Endodermal cell (in vitro differentiated cells): ENCODE results near the gene IPO5. TPM values are rescaled to one million over a fixed set of nuclear protein-coding genes. Genes with fewer than 3 reads are reported as not detected.
A peak's percentile ranks its signal among the peaks of the same experiment; 100 is the strongest.

Experiments used
- DNase-seq: peaks from one replicate; pipeline ENCODE4 v3.0.0-alpha.2; 2017
- H3K27ac ChIP-seq: 2 replicates; pipeline ENCODE4 v1.5.1; 2013; ENCODE audit warnings: mild to moderate bottlenecking, low read depth, low read length, moderate library complexity
- H3K27me3 ChIP-seq: 2 replicates; pipeline ENCODE4 v1.6.1; 2013; ENCODE audit warnings: mild to moderate bottlenecking, low read length, moderate library complexity; ENCODE audit not compliant: insufficient read depth, control insufficient read depth, poor library complexity, severe bottlenecking
- H3K36me3 ChIP-seq: 2 replicates; pipeline ENCODE4 v1.7.0; 2013; ENCODE audit warnings: mild to moderate bottlenecking, low read length, moderate library complexity; ENCODE audit not compliant: control insufficient read depth, insufficient read depth
- H3K4me1 ChIP-seq: one replicate; pipeline ENCODE4 v1.7.0; 2013; ENCODE audit warnings: low read length; ENCODE audit not compliant: control insufficient read depth, insufficient read depth
- H3K4me3 ChIP-seq: 2 replicates; pipeline ENCODE4 v1.5.1; 2013; ENCODE audit warnings: mild to moderate bottlenecking, low read length, moderate library complexity
- H3K9ac ChIP-seq: 2 replicates; pipeline ENCODE4 v1.6.1; 2013; ENCODE audit warnings: mild to moderate bottlenecking, low read length, moderate library complexity; ENCODE audit not compliant: poor library complexity, severe bottlenecking; ENCODE audit errors: extremely low read depth
- H3K9me3 ChIP-seq: 2 replicates; pipeline ENCODE4 v1.6.1; 2013; ENCODE audit warnings: mild to moderate bottlenecking, low read length, moderate library complexity; ENCODE audit not compliant: control insufficient read depth
- H3K27ac Mint-ChIP-seq: 2 replicates; pipeline ENCODE4 v1.8.0; 2020; ENCODE audit warnings: mixed read lengths
- H3K27me3 Mint-ChIP-seq: 2 replicates; pipeline ENCODE4 v1.8.0; 2021; ENCODE audit warnings: mild to moderate bottlenecking, mixed read lengths; ENCODE audit not compliant: insufficient read depth
- H3K36me3 Mint-ChIP-seq: 2 replicates; pipeline ENCODE4 v1.8.0; 2020; ENCODE audit warnings: low read depth, mixed read lengths
- H3K4me1 Mint-ChIP-seq: 2 replicates; pipeline ENCODE4 v1.8.0; 2020; ENCODE audit warnings: mixed read lengths
- H3K4me3 Mint-ChIP-seq: 2 replicates; pipeline ENCODE4 v1.8.0; 2020; ENCODE audit warnings: mild to moderate bottlenecking, moderate library complexity, mixed read lengths
- H3K9me3 Mint-ChIP-seq: 2 replicates; pipeline ENCODE4 v1.8.0; 2020; ENCODE audit warnings: mild to moderate bottlenecking, mixed read lengths
- WGBS, 2 experiments: methylation state at CpG; one replicate each; pipeline versions ENCODE4 v1.1.5 to v1.1.7; 2013; ENCODE audit warnings: missing lambda C conversion rate in 2 of 2, mixed read lengths in 1 of 2; ENCODE audit not compliant: insufficient coverage in 1 of 2, insufficient read length in 1 of 2; 5-methylcytosine and 5-hydroxymethylcytosine counted together
- total RNA-seq, 2 donors: library from RNA; stranded (reverse); fragmentation: NEBNext Ultra II Directional in 1 of 2; extraction: Animal tissue kit (Norgen Biotek cat#: 25700) in 1 of 2; gene quantifications; 2 replicates in 1 of 2; 3 replicates in 1 of 2; pipeline ENCODE4 v1.2.1, GENCODE V29; 2021
- TF ChIP-seq, protein P1 (sequence below): fragments of 200-600 bp; sonication (generic); conservative IDR thresholded peaks from 2 replicates; pipeline ENCODE4 v1.5.0; 2021; ENCODE audit warnings: antibody characterized with exemption, mild to moderate bottlenecking

The IPO5 gene
- total RNA-seq, 2 donors from 2014 or later: 259 to 280 TPM

GRCh38 chr13:97976610-97977521, 23.4 kb downstream of the IPO5 start:
- 0% methylated on average over 32 to 78 of the region's 79 CpGs for WGBS, 2 experiments
- H3K4me3 ChIP-seq: peak overlapping the region; percentile 93
- H3K27ac Mint-ChIP-seq: peak overlapping the region; percentile 97
- TF ChIP-seq, protein P1, sequence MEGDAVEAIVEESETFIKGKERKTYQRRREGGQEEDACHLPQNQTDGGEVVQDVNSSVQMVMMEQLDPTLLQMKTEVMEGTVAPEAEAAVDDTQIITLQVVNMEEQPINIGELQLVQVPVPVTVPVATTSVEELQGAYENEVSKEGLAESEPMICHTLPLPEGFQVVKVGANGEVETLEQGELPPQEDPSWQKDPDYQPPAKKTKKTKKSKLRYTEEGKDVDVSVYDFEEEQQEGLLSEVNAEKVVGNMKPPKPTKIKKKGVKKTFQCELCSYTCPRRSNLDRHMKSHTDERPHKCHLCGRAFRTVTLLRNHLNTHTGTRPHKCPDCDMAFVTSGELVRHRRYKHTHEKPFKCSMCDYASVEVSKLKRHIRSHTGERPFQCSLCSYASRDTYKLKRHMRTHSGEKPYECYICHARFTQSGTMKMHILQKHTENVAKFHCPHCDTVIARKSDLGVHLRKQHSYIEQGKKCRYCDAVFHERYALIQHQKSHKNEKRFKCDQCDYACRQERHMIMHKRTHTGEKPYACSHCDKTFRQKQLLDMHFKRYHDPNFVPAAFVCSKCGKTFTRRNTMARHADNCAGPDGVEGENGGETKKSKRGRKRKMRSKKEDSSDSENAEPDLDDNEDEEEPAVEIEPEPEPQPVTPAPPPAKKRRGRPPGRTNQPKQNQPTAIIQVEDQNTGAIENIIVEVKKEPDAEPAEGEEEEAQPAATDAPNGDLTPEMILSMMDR: no peak
- peak overlapping the region; percentile 74 for H3K9ac ChIP-seq
- peak overlapping the region; percentile 88 for H3K4me3 Mint-ChIP-seq
- no peaks in the 10 kb centered on the region for H3K9me3 ChIP-seq
- H3K27me3 Mint-ChIP-seq: no peaks in the 10 kb centered on the region
- peak; percentile 69 for DNase-seq
- H3K27me3 ChIP-seq: no peaks in the 10 kb centered on the region
- no peaks in the 10 kb centered on the region for H3K4me1 ChIP-seq
- no peaks in the 10 kb centered on the region for H3K9me3 Mint-ChIP-seq
- peak overlapping the region; percentile 84 for H3K27ac ChIP-seq
- H3K36me3 Mint-ChIP-seq: peaks cover under 1% of the 10 kb centered on the region
- peaks cover 5% of the 10 kb centered on the region for H3K36me3 ChIP-seq
- peaks cover 26% of the 10 kb centered on the region for H3K4me1 Mint-ChIP-seq

DNA sequence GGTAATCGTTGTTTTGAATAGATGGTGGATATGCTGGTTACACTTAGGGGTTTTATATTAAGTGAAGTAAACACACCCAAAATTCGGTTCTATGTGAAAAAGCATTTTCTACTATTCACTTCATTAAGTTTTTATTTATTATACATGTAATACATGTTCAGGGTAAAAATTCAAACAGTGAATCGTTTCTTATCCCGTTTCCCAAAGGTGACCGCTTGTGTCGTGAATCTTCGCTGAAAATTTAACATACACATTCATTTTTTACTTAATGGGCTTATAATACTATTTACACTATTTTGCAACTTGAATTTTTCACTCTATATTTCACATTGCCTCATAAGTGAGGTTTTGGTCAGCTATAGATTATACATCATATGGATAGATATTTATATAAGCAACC, 24.5 kb downstream of the IPO5 start:
- Histone ChIP-seq H3K4me3 (peak overlapping the region; percentile 93), H3K36me3 (peaks cover 16% of the 10 kb centered on the region), H3K9me3 (no peaks in the 10 kb centered on the region), H3K9ac (peak overlapping the region; percentile 74), H3K4me1 (no peaks in the 10 kb centered on the region), H3K27ac (no peak overlapping the region), H3K27me3 (no peaks in the 10 kb centered on the region)
- Mint-ChIP-seq H3K36me3 (peaks cover 10% of the 10 kb centered on the region), H3K27ac (no peak overlapping the region), H3K9me3 (no peaks in the 10 kb centered on the region), H3K4me1 (peaks cover 27% of the 10 kb centered on the region), H3K4me3 (peak overlapping the region; percentile 88), H3K27me3 (no peaks in the 10 kb centered on the region)
- DNase-seq: no peak
- WGBS, 2 experiments: 21 to 59% methylated on average over 4 to 6 of the region's 7 CpGs
- TF ChIP-seq, protein P1: no peak

GRCh38 chr13:97978651-97979050, 25.2 kb downstream of the IPO5 start:
- Mint-ChIP-seq H3K27me3 (no peaks in the 10 kb centered on the region), H3K9me3 (no peaks in the 10 kb centered on the region), H3K36me3 (peaks cover 17% of the 10 kb centered on the region), H3K27ac (no peak overlapping the region), H3K4me1 (peaks cover 27% of the 10 kb centered on the region), H3K4me3 (peak overlapping the region; percentile 88)
- Histone ChIP-seq H3K4me1 (no peaks in the 10 kb centered on the region), H3K27me3 (no peaks in the 10 kb centered on the region), H3K27ac (no peak overlapping the region), H3K36me3 (peaks cover 23% of the 10 kb centered on the region), H3K9ac (peak overlapping the region; percentile 74), H3K4me3 (peak overlapping the region; percentile 93), H3K9me3 (no peaks in the 10 kb centered on the region)
- no peak for DNase-seq
- TF ChIP-seq, protein P1: no peak
